Kidney glomerular epithelial cell (primary cell): ENCODE results near the gene CST4.
"Not testable (repeated sequence)": the region's sequence is repeated elsewhere in the genome, so short reads cannot be mapped to it uniquely, and the experiment has no call there.

Experiments
- DNase-seq: peaks from one replicate; lab custom pipeline; 2025; lab: John Stamatoyannopoulos, UW

CST4 gene

GRCh38 chr20:23640671-23641667 lies 47.9 kb downstream of the CST4 start:
- no peak for DNase-seq

- no peak for DNase-seq
Observed at GRCh38 chr20:23640018-23640601, 48.7 kb downstream of the CST4 start.

DNA sequence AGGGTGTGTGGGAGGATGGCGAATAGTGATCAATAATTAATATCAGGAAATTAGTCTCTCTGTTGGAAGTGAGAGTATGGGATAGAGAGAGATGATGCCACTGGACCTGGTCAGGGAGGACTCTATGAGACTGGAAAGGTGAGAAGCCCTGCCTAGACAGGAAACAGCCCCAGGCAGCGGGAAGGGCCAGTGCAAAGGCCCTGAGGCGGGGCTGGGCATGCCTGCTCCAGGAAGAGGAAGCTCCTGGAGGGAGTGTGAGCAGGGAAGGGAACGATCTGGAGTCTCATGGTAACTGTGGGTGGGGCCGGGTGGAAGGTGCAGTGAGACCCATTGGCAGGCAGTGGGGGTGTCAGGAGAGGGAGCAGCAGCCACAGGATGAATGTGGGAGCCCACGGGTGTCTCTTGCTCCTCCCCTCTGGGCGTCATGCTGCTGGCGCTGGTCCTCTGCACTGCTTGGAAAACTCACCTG lies 49.3 kb downstream of the CST4 start:
- no peak for DNase-seq

- no peak for DNase-seq
Observed at GRCh38 chr20:23638309-23638708, 50.5 kb downstream of the CST4 start.

DNA sequence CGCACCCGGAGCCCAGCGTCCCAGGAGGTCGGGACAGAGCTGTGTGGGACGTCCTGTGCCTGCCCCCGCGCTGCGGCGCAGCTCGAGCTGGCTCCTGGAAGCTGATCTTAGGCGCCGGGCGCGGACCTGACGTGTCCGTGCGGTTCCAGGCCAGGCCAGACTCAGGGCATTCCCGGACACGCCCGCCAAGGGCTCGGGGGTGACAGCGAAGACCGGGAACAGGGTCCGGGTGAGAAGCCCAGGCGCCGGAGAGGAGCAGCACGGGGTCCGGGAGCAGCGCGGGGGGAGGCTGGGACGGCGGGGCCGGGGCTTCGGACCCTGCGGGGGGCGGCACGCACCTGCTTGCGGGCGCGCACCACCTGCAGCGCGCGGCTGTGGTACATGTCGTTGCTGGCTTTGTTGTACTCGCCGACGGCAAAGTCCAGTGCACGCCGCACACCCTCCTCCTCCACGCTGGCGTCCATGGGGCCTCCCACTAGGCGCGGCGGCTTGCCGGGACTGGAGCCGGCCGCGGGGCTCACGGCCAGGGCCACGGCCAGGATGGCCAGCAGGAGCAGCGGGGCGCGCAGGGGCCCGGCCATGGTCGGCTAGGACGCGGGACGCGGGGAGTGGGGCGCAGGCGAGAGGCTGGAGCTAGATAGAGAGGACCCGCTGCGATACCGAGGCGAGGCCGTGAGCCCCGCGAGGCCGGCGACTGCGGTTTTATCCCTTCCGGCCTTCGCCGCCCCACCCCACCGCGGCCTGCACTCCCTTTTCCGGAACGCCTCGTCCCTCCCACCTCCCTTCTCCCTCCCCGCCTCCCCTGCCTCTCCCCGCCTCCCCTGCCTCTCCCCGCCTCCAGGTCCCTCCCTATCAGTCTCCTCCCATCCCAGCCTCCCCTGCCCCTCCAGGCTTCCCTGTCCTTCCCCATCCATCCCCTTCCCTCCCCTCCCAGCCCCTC lies 51.3 kb downstream of the CST4 start, which contains the start of gene CST3:
TSS of gene CST3 (minus strand) at position 674 of the 940 bp plus-strand sequence. CDS start at position 581, 93 bp downstream.
- peak; percentile 80 for DNase-seq

- no peak for DNase-seq
Observed at GRCh38 chr20:23636908-23637281, 51.9 kb downstream of the CST4 start.

- DNase-seq = no peak
Observed at GRCh38 chr20:23636182-23636907, 52.5 kb downstream of the CST4 start.

GRCh38 chr20:23635768-23636090 lies 53.1 kb downstream of the CST4 start:
- not testable (repeated sequence) for DNase-seq
